Right hindlimb (tissue), 1 donor: ENCODE results near the gene TPM3.
A peak's percentile ranks its signal among the peaks of the same experiment; 100 is the strongest.
"Not testable (repeated sequence)": the region's sequence is repeated elsewhere in the genome, so short reads cannot be mapped to it uniquely, and the experiment has no call there.

Source experiments
- DNase-seq: peaks from one replicate; pipeline ENCODE4 v3.0.0-alpha.2; 2018

TPM3 gene

GRCh38 chr1:154191990-154192461, at the start of gene TPM3:
TSS of gene TPM3 (minus strand) at chr1:154192100. CDS start at chr1:154192018, 82 bp downstream.
- no peak for DNase-seq

- DNase-seq, result no peak
Observed at GRCh38 chr1:154240294-154240833, 48.5 kb upstream of the TPM3 start.

GRCh38 chr1:154239491-154239890, 47.6 kb upstream of the TPM3 start:
- DNase-seq, result no peak

- DNase-seq, result no peak
Observed at GRCh38 chr1:154237880-154238506, 46.1 kb upstream of the TPM3 start.

GRCh38 chr1:154237435-154237834, 45.5 kb upstream of the TPM3 start:
- no peak for DNase-seq

- no peak for DNase-seq
Observed at GRCh38 chr1:154236855-154237254, 45.0 kb upstream of the TPM3 start.

- DNase-seq, result not testable (repeated sequence)
Observed at GRCh38 chr1:154233127-154233526, 41.2 kb upstream of the TPM3 start.

GRCh38 chr1:154231112-154231511, 39.2 kb upstream of the TPM3 start:
- DNase-seq, result not testable (repeated sequence)

GRCh38 chr1:154225370-154225769, 33.5 kb upstream of the TPM3 start:
- DNase-seq, result no peak

GRCh38 chr1:154223621-154224020, 31.7 kb upstream of the TPM3 start:
- no peak for DNase-seq

- no peak for DNase-seq
Observed at GRCh38 chr1:154222918-154223317, 31.0 kb upstream of the TPM3 start.

GRCh38 chr1:154222518-154222917, 30.6 kb upstream of the TPM3 start:
- no peak for DNase-seq

GRCh38 chr1:154221278-154222001, 29.5 kb upstream of the TPM3 start:
- peak; percentile 70 for DNase-seq

GRCh38 chr1:154220970-154221277, 29.0 kb upstream of the TPM3 start:
- no peak for DNase-seq

- DNase-seq, result peak; percentile 100
Observed at GRCh38 chr1:154220071-154220969, 28.4 kb upstream of the TPM3 start, which contains the start of gene UBAP2L. TSS of gene UBAP2L (plus strand) at chr1:154220955. CDS start at chr1:154225124, 4,169 bp downstream.

- no peak for DNase-seq
Observed at GRCh38 chr1:154219541-154219940, 27.6 kb upstream of the TPM3 start.

- no peak for DNase-seq
Observed at GRCh38 chr1:154218545-154218944, 26.6 kb upstream of the TPM3 start.

- no peak for DNase-seq
Observed at GRCh38 chr1:154213274-154213673, 21.4 kb upstream of the TPM3 start.

- DNase-seq, result no peak
Observed at GRCh38 chr1:154212083-154212482, 20.2 kb upstream of the TPM3 start.

GRCh38 chr1:154208677-154209388, 16.9 kb upstream of the TPM3 start:
- no peak for DNase-seq

GRCh38 chr1:154207262-154207661, 15.4 kb upstream of the TPM3 start:
- no peak for DNase-seq

GRCh38 chr1:154206196-154206595, 14.3 kb upstream of the TPM3 start, which contains the start of gene CFAP141:
TSS of gene CFAP141 (minus strand) at chr1:154206333. CDS start at chr1:154206307, 26 bp downstream.
- DNase-seq, result no peak
